DMS79 treated with DMSO at 0.1 percent for 48 hours (cell line): ENCODE results near the gene CDK14.
"Not testable (repeated sequence)": the region's sequence is repeated elsewhere in the genome, so short reads cannot be mapped to it uniquely, and the experiment has no call there.

Experiments used
- DNase-seq: peaks from one replicate; lab custom pipeline; 2025; lab: John Stamatoyannopoulos, UW

Gene CDK14

GRCh38 chr7:90794234-90794633 lies 198.1 kb downstream of the CDK14 start:
- not testable (repeated sequence) for DNase-seq

- no peak for DNase-seq
Measured at GRCh38 chr7:90797596-90797995, 201.5 kb downstream of the CDK14 start.

DNA sequence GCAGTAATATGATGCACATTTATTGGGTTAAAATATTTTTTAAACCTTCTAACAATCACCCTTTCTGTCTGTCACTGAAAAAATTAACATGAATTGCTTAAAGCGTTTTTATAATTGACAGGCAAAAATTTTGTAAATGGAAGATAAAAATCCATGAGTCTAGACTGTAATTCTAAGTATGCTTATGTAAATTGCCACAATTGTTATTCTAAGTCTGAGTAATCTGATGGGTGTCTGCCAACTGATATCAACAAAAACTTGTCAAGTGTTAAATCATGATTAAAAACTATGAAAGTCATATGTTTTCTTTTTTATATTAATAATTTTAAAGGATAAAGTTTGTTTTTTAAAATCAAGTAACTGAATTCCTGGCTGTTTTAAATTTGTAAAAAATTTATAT lies 208.2 kb downstream of the CDK14 start:
- DNase-seq, result no peak

GRCh38 chr7:90815552-90815951 lies 219.4 kb downstream of the CDK14 start:
- DNase-seq, result not testable (repeated sequence)

- no peak for DNase-seq
Measured at GRCh38 chr7:90816511-90817142, 220.5 kb downstream of the CDK14 start.

- DNase-seq, result no peak
Measured at GRCh38 chr7:90817151-90817550, 221.0 kb downstream of the CDK14 start.

- DNase-seq, result no peak
Measured at GRCh38 chr7:90817846-90818245, 221.7 kb downstream of the CDK14 start.

GRCh38 chr7:90818341-90818740 lies 222.2 kb downstream of the CDK14 start:
- DNase-seq, result no peak

- no peak for DNase-seq
Measured at GRCh38 chr7:90821961-90822620, 226.0 kb downstream of the CDK14 start.

DNA sequence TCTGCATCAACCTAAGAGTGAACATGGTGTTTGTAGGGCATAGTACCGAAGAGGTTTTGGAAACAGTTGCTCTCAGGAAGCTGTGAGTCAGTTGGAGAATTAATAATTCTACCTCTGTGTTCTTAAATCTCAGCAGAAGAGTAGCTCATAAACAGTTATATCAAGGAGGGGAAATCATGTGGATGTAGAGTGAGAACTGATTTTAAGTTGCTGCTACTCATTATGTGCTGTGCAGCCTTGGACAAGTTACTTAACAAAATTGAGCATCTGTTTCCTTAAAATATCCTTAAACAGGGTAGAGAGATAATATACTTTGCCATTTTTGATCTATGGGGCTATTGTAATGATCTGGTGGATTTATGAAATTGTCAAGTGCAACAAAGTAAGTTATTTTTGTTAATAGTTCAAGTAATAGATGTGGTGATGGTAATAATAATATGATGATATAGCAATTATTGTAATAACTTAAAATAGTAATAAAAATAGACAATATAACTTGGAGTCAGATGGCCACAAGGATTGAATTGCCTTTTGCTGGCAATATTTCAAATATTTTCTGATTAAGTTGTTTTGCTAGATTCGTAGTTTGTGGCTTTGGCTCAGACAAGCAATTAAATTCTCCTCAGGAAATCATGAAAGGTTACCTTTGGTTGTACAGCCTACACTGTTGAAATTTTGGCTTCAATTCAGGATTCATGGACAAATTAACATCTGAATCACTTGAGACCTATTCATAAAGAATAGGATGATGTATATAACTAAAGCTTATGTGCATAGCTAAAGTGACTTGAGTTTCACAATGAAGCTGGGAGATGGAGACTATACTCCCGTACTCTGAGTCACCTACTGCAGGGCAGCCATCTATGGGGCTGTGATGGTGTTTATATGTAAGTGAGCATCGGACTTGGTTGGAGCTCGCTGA lies 228.5 kb downstream of the CDK14 start:
- DNase-seq, result no peak

GRCh38 chr7:90825779-90826178 lies 229.7 kb downstream of the CDK14 start:
- no peak for DNase-seq

DNA sequence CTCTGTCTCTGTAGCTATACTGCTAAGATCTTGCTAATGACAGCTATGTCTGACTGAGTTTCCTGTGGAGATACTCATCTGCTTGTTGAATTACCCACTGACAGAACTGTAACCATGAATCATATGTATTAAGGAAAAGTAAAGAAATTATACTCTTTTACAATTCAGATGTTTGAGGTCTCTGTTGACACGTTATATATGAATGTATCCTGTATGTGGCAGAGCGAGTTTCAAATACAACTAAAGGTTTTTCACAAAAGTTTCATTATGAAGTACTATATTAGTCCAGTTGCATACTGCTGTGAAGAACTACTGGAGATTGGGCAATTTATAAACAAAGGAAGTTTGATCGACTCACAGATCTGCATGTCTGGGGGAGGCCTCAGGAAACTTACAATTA lies 232.5 kb downstream of the CDK14 start:
- no peak for DNase-seq

DNA sequence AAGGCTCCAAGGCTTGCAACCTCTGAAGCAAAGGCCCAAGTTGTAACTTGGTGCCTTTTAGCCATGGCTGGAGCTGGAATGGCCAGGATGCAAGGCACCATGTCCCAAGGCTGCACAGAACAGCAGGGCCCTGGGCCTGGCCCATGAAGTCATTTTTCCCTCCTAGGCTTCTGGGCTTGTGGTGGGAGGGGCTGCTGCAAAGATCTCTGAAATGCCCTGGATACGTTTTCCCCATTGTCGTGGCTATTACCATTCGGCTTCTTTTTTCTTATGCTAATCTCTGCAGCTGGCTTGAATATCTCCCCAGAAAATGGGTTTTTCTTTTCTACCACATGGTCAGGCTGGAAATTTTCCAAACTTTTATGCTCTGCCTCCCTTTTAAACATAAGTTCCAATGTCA lies 234.2 kb downstream of the CDK14 start:
- DNase-seq, result no peak

GRCh38 chr7:90832726-90833125 lies 236.6 kb downstream of the CDK14 start:
- no peak for DNase-seq

- no peak for DNase-seq
Measured at GRCh38 chr7:90833443-90833842, 237.3 kb downstream of the CDK14 start.

- DNase-seq, result no peak
Measured at GRCh38 chr7:90834771-90835170, 238.7 kb downstream of the CDK14 start.

DNA sequence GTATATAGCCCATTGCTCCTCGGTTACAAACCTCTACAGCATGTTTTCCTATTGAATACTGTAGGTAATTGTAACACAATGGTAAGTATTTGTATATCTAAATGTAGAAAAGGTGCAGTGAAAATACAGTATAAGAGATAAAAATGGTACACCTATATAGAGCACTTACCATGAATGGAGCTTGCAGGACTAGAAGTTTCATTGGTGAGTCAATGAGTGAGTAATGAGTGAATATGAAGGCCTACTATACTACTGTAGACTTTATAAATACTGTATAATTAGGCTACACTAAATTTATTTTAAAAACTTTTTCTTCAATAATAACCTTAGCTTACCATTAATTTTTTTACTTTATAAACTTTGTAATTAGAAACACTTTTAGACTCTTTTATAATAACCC lies 239.7 kb downstream of the CDK14 start:
- DNase-seq, result no peak

DNA sequence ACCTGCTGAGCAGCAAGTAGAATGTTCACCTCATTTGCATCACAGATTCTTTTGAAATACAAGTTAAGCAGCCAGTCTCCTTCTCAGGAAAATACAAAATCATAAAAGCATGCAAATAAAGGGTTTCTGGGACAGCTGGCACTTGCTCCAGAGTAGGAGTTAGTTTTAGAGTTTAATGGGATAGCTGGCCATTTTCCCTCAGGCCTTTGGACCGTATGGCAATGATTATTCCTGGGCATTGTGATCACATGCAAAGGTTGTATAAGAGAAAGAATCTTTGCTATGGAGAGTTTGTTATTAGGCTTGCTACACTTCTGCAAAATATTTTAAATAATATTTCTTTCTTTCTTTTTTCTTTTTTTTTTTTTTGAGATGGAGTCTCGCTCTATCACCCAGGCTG lies 240.8 kb downstream of the CDK14 start:
- DNase-seq, result no peak

GRCh38 chr7:90838799-90839198 lies 242.7 kb downstream of the CDK14 start:
- no peak for DNase-seq

DNA sequence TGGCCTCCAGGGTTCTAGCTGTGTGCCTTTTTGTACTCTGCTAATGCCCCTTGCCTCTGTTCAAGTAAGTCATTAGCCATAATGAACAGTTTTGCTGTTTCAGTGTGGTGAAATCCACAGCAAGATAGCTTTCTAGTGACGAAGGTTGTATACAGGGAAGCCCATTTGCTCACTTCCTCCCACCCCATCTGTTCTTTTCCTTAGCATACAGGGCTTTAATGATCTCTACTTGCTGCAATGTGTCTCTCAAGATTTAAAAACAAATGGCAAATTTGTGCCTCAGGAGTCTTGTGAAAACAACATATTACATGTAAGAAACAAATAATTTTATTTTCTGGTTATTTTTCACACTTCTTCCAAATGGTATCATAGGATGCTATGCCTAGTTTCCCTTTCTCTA lies 243.2 kb downstream of the CDK14 start:
- DNase-seq, result no peak

DNA sequence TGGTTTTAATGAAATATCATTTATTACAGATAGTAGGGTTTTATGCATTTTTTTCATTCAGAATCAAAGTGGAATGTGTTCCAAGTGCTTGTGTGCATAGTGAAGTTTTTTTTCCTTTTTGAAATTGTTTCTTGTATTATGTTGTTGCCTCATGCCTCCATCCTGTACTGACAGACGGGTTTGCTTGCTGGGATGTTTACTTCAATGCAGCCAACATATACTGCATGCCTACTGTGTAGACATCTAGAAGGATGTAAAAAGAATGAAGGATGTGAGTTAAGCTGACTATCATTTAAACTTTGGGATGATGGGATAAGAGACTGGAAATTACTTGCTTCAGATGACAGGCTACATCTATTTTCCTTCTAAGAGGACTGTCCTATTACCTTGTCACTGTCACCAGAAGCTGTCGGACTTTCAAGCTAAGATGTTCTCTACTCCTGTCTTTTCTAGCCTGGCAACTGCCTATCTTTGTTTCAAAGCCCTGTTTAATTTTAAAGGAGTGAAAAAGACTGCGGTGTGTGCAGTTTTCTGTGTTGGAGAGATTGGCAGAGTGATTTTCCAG lies 243.7 kb downstream of the CDK14 start:
- DNase-seq, result no peak

GRCh38 chr7:90841759-90842429 lies 245.8 kb downstream of the CDK14 start:
- no peak for DNase-seq
